ENCODE measurements around the gene SULF2. TPM values are rescaled to one million over a fixed set of nuclear protein-coding genes. Genes with fewer than 3 reads are reported as not detected.

The SULF2 gene
- total RNA-seq, 1 experiment from 2014 or later: 13.0 TPM

- TF ChIP-seq REST (IDR thresholded peaks at IDR 0.05; ENCODE audit: low read depth) (no peak), CBX3 (IDR thresholded peaks at IDR 0.05; ENCODE audit: low read depth) (no peak), ZFX (IDR thresholded peaks at IDR 0.05) (no peak), ZNF274 (IDR thresholded peaks at IDR 0.05; ENCODE audit: low read depth, low read length) (no peak), RAD21 (IDR thresholded peaks at IDR 0.05; ENCODE audit: low read depth) (no peak), EGR1 (IDR thresholded peaks at IDR 0.05; ENCODE audit: low read depth) (no peak), CTCF (IDR thresholded peaks at IDR 0.05 in 2 of 3, conservative IDR thresholded peaks at IDR 0.05 in 1 of 3; ENCODE audit: borderline replicate concordance in 1 of 3, insufficient read depth in 1 of 3, low read depth in 2 of 3, low read length in 2 of 3) (no peak), EZH2 (IDR thresholded peaks at IDR 0.05) (no peak), SRF (IDR thresholded peaks at IDR 0.05; ENCODE audit: low read depth) (no peak)
Observed at GRCh38 chr20:47801079-47801478, 15.8 kb upstream of the SULF2 start (continued).

- DNase-seq (ENCODE audit: low read depth, low spot score) (no peak), ATAC-seq (no peak)
- no TSS peak for BruUV-seq (replicated peaks)
- Histone ChIP-seq H3K27me3 (ENCODE audit: insufficient read depth, low read length) (no peaks in the 10 kb centered on the region), H3K9ac (ENCODE audit: low read length) (no peak overlapping the region), H3K9me3 (ENCODE audit: control insufficient read depth in 1 of 2, insufficient read depth in 1 of 2, low read depth in 1 of 2, low read length in 2 of 2) (no peaks in the 10 kb centered on the region), H2AFZ (ENCODE audit: low read depth, low read length, poor library complexity, severe bottlenecking) (no peak overlapping the region), H3K4me1 (ENCODE audit: control insufficient read depth in 1 of 2, insufficient read depth in 2 of 2, low read length in 2 of 2) (peaks cover 1% of the 10 kb centered on the region in 2 experiments; a peak in 1 of 4 replicates), H3K79me2 (ENCODE audit: insufficient read depth, low read length) (no peaks in the 10 kb centered on the region), H3K4me2 (ENCODE audit: low read length) (no peak overlapping the region), H4K20me1 (ENCODE audit: insufficient read depth) (no peaks in the 10 kb centered on the region), H3K36me3 (ENCODE audit: control insufficient read depth in 1 of 2, insufficient read depth in 2 of 2, low read length in 2 of 2) (no peaks in the 10 kb centered on the region), H3K27ac (ENCODE audit: low read depth, low read length) (no peak overlapping the region), H3K9me2 (ENCODE audit: insufficient read depth) (no peaks in the 10 kb centered on the region), H3K4me3 (replicated peaks in 1 of 2; ENCODE audit: low read depth in 1 of 2, low read length in 2 of 2) (no peak overlapping the region)
- ChIA-PET RAD21 (ENCODE audit: low non-redundant PET in 1 of 2, low total read pairs in 2 of 2, uncharacterized antibody in 2 of 2, unreplicated experiment in 2 of 2) (no interaction called here), CTCF (no interaction called here), POLR2A (no interaction called here)
- intact Hi-C loops (cut with micrococcal nuclease): no loop called here
- TF ChIP-seq CBX3 (IDR thresholded peaks at IDR 0.05; ENCODE audit: low read depth) (no peak), SP1 (IDR thresholded peaks at IDR 0.05; ENCODE audit: low read depth) (no peak), MAX (IDR thresholded peaks at IDR 0.05) (no peak), SIN3A (IDR thresholded peaks at IDR 0.05; ENCODE audit: low read depth) (no peak), EZH2 (IDR thresholded peaks at IDR 0.05) (no peak), RAD21 (IDR thresholded peaks at IDR 0.05; ENCODE audit: low read depth) (no peak), ATF3 (IDR thresholded peaks at IDR 0.05) (no peak), ZFX (IDR thresholded peaks at IDR 0.05) (no peak), CTCF (IDR thresholded peaks at IDR 0.05 in 2 of 3, conservative IDR thresholded peaks at IDR 0.05 in 1 of 3; ENCODE audit: borderline replicate concordance in 1 of 3, insufficient read depth in 1 of 3, low read depth in 2 of 3, low read length in 2 of 3) (no peak), ZNF274 (IDR thresholded peaks at IDR 0.05; ENCODE audit: low read depth, low read length) (no peak), ZBTB33 (IDR thresholded peaks at IDR 0.05; ENCODE audit: extremely low read depth, insufficient replicate concordance, low read length) (no peak)
Observed at GRCh38 chr20:47800623-47801022, 15.3 kb upstream of the SULF2 start.
